SH-SY5Y (cell line): ENCODE data around the gene METTL3.

ENCODE experiments used
- GATA2 ChIP-seq: IDR thresholded peaks from 2 replicates; pipeline ENCODE4 v1.6.1; 2011; ENCODE audit warnings: mild to moderate bottlenecking, low read depth, low read length
- GATA3 ChIP-seq: IDR thresholded peaks from 2 replicates; pipeline ENCODE4 v1.6.1; 2011; ENCODE audit warnings: low read depth, mild to moderate bottlenecking, low read length, moderate library complexity

DNA sequence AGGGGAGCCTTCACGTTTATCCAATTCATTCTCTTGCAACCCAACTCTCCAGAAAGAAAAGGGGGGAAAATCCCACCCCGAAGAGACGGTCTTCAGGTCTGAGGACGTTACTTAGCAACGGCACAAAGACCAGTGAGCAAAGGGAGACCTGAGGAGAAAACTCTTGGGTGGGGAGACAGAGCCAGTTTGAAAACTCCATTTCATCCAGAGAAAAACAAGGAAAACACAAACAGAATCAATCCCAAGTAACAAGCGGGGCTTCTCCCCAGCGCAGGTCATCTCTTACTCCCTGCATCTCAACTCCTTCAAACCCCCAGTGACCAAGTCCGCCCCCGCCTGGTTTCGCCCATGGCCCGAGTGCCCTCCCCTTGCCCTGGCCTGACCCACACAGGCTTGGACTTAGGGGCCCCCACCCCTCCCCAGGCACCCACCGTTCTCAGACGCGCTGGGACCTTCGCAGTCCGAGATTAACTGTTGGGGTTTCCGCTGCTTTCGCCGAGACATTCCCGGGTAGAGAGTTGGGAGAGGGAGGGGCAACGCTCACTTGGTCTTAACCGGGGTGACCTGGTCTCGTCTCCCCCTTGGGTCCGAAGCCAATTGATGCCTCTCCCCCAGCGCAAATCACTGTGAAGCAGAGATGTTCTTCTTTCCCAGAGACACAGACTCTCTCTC lies 25.4 kb upstream of the METTL3 start:
- TF ChIP-seq GATA2 (no peak), GATA3 (no peak)
